Brain microvascular endothelial cell (primary cell): Measurements from ENCODE around the gene DET1.
"Not testable (repeated sequence)": the region's sequence is repeated elsewhere in the genome, so short reads cannot be mapped to it uniquely, and the experiment has no call there.

Source experiments
- DNase-seq: peaks from one replicate; pipeline ENCODE4 v3.0.0-alpha.2; 2020
- H3K27ac ChIP-seq: fragments of 250-450 bp; sonication (Bioruptor Pico); 2 replicates; pipeline ENCODE4 v1.5.1; 2020; ENCODE audit warnings: mild to moderate bottlenecking, moderate library complexity
- H3K27me3 ChIP-seq: fragments of 250-450 bp; sonication (Bioruptor Pico); replicated peaks from 2 replicates; pipeline ENCODE4 v1.5.1; 2020; ENCODE audit warnings: mild to moderate bottlenecking
- H3K36me3 ChIP-seq: fragments of 250-450 bp; sonication (Bioruptor Pico); replicated peaks from 2 replicates; pipeline ENCODE4 v1.5.1; 2020; ENCODE audit warnings: mild to moderate bottlenecking
- H3K4me3 ChIP-seq: 2 replicates; pipeline ENCODE4 v1.5.1; 2011; ENCODE audit warnings: low read depth, mild to moderate bottlenecking, control low read depth, low read length, moderate library complexity
- in situ Hi-C: cut with HindIII; loops from 2 replicates; pipeline ENCODE4 v1.10.0; 2017; ENCODE audit warnings: low sequenced_read_pairs, low pct_ligation_motif_present
- TF ChIP-seq, protein P1 (sequence below): IDR thresholded peaks from 2 replicates; pipeline ENCODE4 v1.5.1; 2011; ENCODE audit warnings: low read depth, mild to moderate bottlenecking, moderate library complexity, low read length, control low read depth, inconsistent platforms; ENCODE audit errors: missing control alignments

Gene DET1

DNA sequence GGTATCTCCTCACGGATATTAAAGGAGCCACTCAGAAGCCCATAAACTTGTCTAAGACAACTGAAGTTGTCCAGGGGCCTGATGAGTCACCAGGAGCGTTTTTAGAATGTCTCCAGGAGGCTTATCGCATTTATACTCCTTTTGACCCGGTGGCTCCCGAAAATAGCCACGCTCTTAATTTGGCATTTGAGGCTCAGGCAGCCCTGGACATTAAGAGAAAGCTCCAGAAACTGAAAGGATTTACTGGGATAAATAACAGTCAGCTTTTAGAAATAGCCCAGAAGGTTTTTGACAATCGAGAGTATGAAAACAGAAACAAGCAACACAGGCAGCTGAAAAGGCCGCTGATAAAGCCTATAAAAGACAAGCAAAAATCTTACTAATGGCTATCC lies 4.1 kb downstream of the DET1 start:
- in situ Hi-C loops, result no loop called here
- H3K4me3 ChIP-seq, result no peak overlapping the region
- H3K36me3 ChIP-seq, result no peaks in the 10 kb centered on the region
- H3K27ac ChIP-seq, result no peak overlapping the region
- H3K27me3 ChIP-seq, result no peaks in the 10 kb centered on the region
- TF ChIP-seq, protein P1, sequence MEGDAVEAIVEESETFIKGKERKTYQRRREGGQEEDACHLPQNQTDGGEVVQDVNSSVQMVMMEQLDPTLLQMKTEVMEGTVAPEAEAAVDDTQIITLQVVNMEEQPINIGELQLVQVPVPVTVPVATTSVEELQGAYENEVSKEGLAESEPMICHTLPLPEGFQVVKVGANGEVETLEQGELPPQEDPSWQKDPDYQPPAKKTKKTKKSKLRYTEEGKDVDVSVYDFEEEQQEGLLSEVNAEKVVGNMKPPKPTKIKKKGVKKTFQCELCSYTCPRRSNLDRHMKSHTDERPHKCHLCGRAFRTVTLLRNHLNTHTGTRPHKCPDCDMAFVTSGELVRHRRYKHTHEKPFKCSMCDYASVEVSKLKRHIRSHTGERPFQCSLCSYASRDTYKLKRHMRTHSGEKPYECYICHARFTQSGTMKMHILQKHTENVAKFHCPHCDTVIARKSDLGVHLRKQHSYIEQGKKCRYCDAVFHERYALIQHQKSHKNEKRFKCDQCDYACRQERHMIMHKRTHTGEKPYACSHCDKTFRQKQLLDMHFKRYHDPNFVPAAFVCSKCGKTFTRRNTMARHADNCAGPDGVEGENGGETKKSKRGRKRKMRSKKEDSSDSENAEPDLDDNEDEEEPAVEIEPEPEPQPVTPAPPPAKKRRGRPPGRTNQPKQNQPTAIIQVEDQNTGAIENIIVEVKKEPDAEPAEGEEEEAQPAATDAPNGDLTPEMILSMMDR, result no peak
- DNase-seq, result no peak

DNA sequence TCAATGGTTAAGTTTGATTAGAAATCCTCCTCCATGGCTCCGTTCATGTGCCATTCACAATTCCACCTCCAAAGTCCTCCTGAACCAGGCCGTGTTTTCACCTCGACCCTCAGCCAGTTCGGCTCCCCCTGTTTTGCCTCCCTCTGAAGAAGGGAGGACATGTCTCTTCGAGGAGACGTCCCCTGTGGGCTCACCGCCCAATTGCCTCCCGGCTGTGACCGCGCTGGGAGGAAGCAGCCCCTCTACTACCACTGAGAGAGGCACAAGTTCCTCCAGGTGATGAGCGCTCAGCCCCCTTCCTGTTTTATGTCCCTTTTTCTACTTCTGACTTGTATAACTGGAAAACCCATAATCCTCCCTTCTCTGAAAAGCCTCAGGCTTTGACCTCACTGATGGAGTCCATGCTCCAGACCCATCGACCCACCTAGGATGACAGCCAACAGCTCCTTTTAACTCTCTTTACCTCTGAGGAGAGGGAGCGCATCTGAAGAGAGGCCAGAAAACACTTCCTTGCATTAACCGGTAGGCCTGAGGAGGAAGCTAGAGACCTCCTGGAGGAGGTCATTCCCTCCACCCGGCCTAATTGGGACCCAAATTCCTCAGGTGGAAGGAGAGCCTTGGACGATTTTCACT lies 4.7 kb downstream of the DET1 start:
- H3K27ac ChIP-seq, result no peak overlapping the region
- DNase-seq, result no peak
- in situ Hi-C loops, result no loop called here
- H3K36me3 ChIP-seq, result no peaks in the 10 kb centered on the region
- TF ChIP-seq, protein P1, result no peak
- no peak overlapping the region for H3K4me3 ChIP-seq
- no peaks in the 10 kb centered on the region for H3K27me3 ChIP-seq

GRCh38 chr15:88541111-88541510 lies 5.4 kb downstream of the DET1 start:
- DNase-seq, H3K27me3 ChIP-seq, H3K4me3 ChIP-seq, H3K27ac ChIP-seq, in situ Hi-C loops, H3K36me3 ChIP-seq: not testable (repeated sequence)

GRCh38 chr15:88540350-88540749 lies 6.1 kb downstream of the DET1 start:
- H3K27me3 ChIP-seq, H3K27ac ChIP-seq, H3K36me3 ChIP-seq, H3K4me3 ChIP-seq, in situ Hi-C loops, DNase-seq: not testable (repeated sequence)

DNA sequence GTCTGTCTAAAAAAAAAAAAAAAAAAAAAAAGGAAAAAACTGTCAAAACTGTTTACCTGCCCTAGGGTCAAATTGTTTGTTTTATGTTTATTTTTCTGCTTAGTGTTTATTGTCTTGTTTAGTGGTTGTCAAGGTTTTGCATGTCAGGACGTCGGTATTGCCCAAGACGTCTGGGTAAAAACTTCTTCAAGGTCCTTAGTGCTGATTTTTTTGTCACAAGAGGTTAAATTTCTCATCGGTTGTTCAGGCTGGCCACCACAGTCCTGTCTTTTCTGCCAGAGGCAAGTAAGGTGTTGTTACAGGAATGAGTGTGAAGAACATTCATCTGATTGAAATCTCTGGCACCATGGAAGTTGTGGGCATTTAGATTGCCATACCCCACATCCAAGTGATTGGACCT lies 7.0 kb downstream of the DET1 start:
- TF ChIP-seq, protein P1, result no peak
- Histone ChIP-seq H3K4me3 (no peak overlapping the region), H3K27ac (no peak overlapping the region), H3K36me3 (no peaks in the 10 kb centered on the region), H3K27me3 (no peaks in the 10 kb centered on the region)
- in situ Hi-C loops, result no loop called here
- no peak for DNase-seq

DNA sequence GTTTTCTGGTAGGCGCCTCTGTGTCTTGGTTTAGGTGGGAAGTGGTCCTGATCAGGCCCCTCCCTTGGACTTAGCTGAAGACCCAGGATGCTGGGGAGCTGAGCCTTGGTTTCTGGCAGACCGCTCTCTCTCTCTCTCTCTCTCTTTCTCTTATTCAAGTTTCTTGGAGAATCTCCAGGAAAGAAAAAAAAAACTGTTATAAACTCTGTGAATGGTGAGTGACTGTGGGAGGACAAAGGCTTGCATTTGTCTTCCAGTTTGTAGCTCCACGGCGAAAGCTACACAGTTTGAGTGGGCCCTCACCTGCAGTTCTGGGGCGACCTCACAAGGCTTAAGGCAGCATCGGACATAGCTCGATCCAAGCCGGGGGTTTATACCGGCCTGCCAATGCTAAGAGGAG lies 7.5 kb downstream of the DET1 start:
- no peak for DNase-seq
- in situ Hi-C loops, result no loop called here
- Histone ChIP-seq H3K36me3 (no peaks in the 10 kb centered on the region), H3K4me3 (no peak overlapping the region), H3K27ac (no peak overlapping the region), H3K27me3 (no peaks in the 10 kb centered on the region)
- TF ChIP-seq, protein P1, result no peak

DNA sequence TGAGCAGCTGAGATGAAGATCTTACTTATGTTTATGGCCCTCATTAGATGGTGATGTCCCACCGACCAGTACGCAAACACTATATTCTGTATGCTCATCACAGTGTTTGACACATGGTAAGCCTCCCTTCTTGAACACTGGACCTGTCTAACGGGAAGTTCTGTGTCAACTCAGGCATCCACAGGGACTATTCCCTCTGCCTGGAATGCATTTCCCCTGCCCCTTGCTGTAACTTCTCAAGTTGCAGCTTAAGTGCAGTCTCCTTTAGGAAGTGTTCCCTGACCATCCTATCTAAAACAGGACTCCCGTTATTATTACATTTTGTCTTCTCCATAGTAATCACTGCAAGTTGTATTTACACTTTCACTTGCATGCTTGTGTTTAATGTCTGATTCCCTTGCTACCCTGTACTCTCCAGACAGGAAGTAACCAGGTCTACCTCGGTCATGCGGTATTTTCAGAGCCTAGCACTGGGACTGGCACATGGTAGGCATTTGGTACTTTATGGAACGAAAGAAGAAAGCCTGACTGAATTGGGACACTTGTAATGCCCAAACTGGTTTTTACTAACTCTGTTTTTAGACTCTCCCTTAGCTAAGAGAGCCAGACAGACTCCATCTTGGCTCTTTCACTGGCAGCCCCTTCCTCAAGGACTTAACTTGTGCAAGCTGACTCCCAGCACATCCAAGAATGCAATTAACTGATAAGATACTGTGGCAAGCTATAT lies 8.7 kb downstream of the DET1 start:
- Histone ChIP-seq H3K27me3 (no peaks in the 10 kb centered on the region), H3K36me3 (no peaks in the 10 kb centered on the region), H3K27ac (no peak overlapping the region), H3K4me3 (no peak overlapping the region)
- DNase-seq, result no peak
- TF ChIP-seq, protein P1, result no peak
- in situ Hi-C loops, result no loop called here
